AG04449 (cell line): ENCODE data around the gene OLA1.

Source experiments
- CTCF ChIA-PET: fragments of 350-600 bp; formaldehyde crosslinking; extraction: SDS; loops from one replicate; lab custom pipeline; 2021; ENCODE audit warnings: antibody characterized with exemption; lab: Yijun Ruan, JAX
- POLR2A ChIA-PET: fragments of 400-600, 350-600 bp; formaldehyde crosslinking; extraction: SDS; loops from one replicate; lab custom pipeline; 2020; ENCODE audit warnings: antibody characterized with exemption, inconsistent platforms; lab: Yijun Ruan, JAX
- DNase-seq: peaks from one replicate; pipeline ENCODE4 v3.0.0-alpha.2; 2010; ENCODE audit warnings: low read depth, low spot score
- H3K4me3 ChIP-seq: 2 replicates; pipeline ENCODE4 v1.5.1; 2011; ENCODE audit warnings: low read depth, mild to moderate bottlenecking, control low read depth, low read length
- TF ChIP-seq, protein P1 (sequence below): IDR thresholded peaks from one replicate; pipeline ENCODE4 v1.5.1; 2011; ENCODE audit warnings: mild to moderate bottlenecking, moderate library complexity, low read length, control low read depth, inconsistent platforms; ENCODE audit not compliant: insufficient read depth; ENCODE audit errors: missing control alignments

Gene OLA1

GRCh38 chr2:174072069-174072468 lies 176.3 kb downstream of the OLA1 start:
- TF ChIP-seq, protein P1, sequence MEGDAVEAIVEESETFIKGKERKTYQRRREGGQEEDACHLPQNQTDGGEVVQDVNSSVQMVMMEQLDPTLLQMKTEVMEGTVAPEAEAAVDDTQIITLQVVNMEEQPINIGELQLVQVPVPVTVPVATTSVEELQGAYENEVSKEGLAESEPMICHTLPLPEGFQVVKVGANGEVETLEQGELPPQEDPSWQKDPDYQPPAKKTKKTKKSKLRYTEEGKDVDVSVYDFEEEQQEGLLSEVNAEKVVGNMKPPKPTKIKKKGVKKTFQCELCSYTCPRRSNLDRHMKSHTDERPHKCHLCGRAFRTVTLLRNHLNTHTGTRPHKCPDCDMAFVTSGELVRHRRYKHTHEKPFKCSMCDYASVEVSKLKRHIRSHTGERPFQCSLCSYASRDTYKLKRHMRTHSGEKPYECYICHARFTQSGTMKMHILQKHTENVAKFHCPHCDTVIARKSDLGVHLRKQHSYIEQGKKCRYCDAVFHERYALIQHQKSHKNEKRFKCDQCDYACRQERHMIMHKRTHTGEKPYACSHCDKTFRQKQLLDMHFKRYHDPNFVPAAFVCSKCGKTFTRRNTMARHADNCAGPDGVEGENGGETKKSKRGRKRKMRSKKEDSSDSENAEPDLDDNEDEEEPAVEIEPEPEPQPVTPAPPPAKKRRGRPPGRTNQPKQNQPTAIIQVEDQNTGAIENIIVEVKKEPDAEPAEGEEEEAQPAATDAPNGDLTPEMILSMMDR = no peak
- ChIA-PET POLR2A (no interaction called here), CTCF (interaction anchor here (1.1 to 1.6 kb wide), 3 partner anchors 9 to 322 kb away, joined by 3 to 5 read pairs (median 3); no protein-coding TSS in a partner anchor)
- H3K4me3 ChIP-seq = no peak overlapping the region
- DNase-seq = no peak

DNA sequence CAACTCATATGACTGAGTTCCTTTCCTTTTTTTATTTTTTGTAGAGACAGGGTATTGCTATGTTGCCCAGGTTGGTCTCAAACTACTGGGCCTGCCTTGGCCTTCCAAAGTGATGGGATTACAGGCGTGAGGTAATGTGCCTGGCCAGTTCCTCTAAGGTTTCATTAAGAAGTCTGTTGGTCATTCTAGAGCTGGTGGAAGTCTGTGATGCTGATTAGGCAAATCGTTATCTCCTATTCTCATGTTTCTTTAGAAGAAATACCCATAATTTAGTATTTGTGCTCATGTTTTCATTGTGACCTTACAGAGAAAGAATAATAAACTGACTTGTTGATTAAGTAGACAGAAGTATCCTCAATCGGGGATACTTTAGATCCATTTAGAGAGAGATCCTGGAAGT lies 177.0 kb downstream of the OLA1 start:
- ChIA-PET POLR2A (no interaction called here), CTCF (interaction anchor here (0.6 to 1.6 kb wide), 3 partner anchors 10 to 322 kb away, joined by 3 to 5 read pairs (median 3); no protein-coding TSS in a partner anchor)
- DNase-seq = no peak
- H3K4me3 ChIP-seq = no peak overlapping the region
- TF ChIP-seq, protein P1 = no peak

DNA sequence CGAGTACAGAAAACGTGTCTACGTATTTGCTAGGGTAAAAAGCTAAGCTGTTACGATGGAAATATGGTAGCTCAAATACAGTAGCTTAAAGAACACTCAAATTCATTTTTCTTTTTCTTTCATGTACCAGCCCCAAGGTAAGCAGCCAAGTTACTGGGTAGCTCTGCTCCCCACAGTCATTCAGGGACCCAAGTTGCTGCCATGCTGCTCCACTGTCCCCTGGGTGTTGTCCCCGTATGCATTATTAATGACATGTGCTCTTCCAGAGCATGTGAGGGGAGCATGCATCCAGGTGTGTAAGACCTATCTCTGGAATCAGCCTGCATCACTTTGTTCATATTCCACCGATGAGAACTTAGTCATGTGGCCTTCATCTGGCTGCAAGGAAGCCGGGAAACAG lies 178.1 kb downstream of the OLA1 start:
- TF ChIP-seq, protein P1 = no peak
- POLR2A ChIA-PET = no interaction called here
- no peak for DNase-seq
- CTCF ChIA-PET = interaction anchor here (0.8 kb wide), 1 partner anchor 9 kb away, joined by 3 read pairs; no protein-coding TSS in a partner anchor
- no peak overlapping the region for H3K4me3 ChIP-seq

DNA sequence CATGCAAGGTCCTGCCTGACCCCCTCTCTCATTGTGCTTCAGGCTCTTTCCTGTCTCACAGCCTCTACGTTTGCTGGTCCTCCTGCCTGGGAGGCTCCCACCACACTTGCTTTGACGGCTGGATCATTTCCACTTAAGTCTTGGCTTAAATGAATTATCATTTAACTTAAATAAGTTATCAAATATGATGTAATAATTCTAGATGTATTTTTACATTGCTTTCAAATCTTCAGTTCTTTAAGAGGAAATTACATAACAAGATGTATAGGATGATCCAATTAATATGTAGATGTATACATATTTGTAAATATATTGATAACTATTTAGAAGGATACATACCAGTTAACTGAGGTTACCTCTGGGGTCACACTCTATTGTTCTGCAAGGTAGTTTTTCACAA lies 180.5 kb downstream of the OLA1 start:
- no peak overlapping the region for H3K4me3 ChIP-seq
- no peak for DNase-seq
- ChIA-PET CTCF (no interaction called here), POLR2A (interaction anchor here (0.7 kb wide), 1 partner anchor 36 kb away, joined by 4 read pairs; no protein-coding TSS in a partner anchor)
- TF ChIP-seq, protein P1 = no peak

GRCh38 chr2:174066871-174067270 lies 181.5 kb downstream of the OLA1 start:
- TF ChIP-seq, protein P1 = no peak
- H3K4me3 ChIP-seq = no peak overlapping the region
- DNase-seq = no peak
- ChIA-PET POLR2A (no interaction called here), CTCF (interaction anchor here (2.2 kb wide), 1 partner anchor 12 kb away, joined by 7 read pairs; no protein-coding TSS in a partner anchor)

GRCh38 chr2:174063492-174064092 lies 184.7 kb downstream of the OLA1 start:
- no peak overlapping the region for H3K4me3 ChIP-seq
- TF ChIP-seq, protein P1 = no peak
- no peak for DNase-seq
- CTCF ChIA-PET = interaction anchor here (1.3 kb wide), 1 partner anchor 14 kb away, joined by 3 read pairs; no protein-coding TSS in a partner anchor
- POLR2A ChIA-PET = no interaction called here
